Effector memory CD8-positive, alpha-beta T cell (primary cell): ENCODE measurements around the gene BAZ2A.

Experiments
- ATAC-seq: fragments of 150-1000 bp; cut with Tn5 transposase; replicated peaks from 2 replicates; pipeline ENCODE4 v1.10.0; 2021; ENCODE audit warnings: mild to moderate bottlenecking, moderate library complexity
- DNase-seq, 3 experiments: peaks; one replicate each; pipeline ENCODE4 v3.0.0; 2021
- H3K27ac Mint-ChIP-seq, 2 donors: one replicate each; pipeline ENCODE4 v1.8.0; 2022; ENCODE audit warnings: mild to moderate bottlenecking in 2 of 2, mixed read lengths in 2 of 2, moderate library complexity in 2 of 2
- H3K27me3 Mint-ChIP-seq, 2 donors: one replicate each; pipeline ENCODE4 v1.8.0; 2022; ENCODE audit warnings: mixed read lengths in 2 of 2
- H3K36me3 Mint-ChIP-seq: one replicate; pipeline ENCODE4 v1.8.0; 2022; ENCODE audit warnings: mild to moderate bottlenecking, moderate library complexity, mixed read lengths; ENCODE audit not compliant: insufficient read depth
- H3K4me1 Mint-ChIP-seq, 2 donors: one replicate each; pipeline ENCODE4 v1.8.0; 2022; ENCODE audit warnings: low read depth in 2 of 2, mixed read lengths in 2 of 2
- H3K4me3 Mint-ChIP-seq, 2 donors: one replicate each; pipeline ENCODE4 v1.8.0; 2022; ENCODE audit warnings: mild to moderate bottlenecking in 2 of 2, mixed read lengths in 2 of 2, moderate library complexity in 2 of 2
- H3K9me3 Mint-ChIP-seq, 2 donors: one replicate each; pipeline ENCODE4 v1.8.0; 2022; ENCODE audit warnings: mixed read lengths in 2 of 2

Gene BAZ2A

DNA sequence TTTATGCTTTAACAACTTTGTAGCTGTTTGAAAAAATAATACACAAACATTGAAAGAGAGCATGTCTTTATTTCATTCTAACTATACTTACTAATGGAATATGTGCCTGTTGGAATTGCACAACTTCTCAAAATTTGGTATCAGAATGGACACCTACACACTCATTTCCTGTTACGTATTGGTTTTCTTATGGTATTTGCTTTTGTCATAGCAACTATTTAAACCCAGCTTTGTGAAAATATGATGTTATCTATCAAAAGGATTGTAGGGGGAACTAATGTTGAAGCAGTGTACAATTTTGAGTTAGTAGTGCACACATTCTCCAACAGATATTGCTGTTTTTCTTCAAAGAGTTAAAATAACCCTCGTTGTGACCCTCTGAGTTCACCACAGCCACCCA lies 55.9 kb downstream of the BAZ2A start:
- no peaks in the 10 kb centered on the region for H3K9me3 Mint-ChIP-seq

DNA sequence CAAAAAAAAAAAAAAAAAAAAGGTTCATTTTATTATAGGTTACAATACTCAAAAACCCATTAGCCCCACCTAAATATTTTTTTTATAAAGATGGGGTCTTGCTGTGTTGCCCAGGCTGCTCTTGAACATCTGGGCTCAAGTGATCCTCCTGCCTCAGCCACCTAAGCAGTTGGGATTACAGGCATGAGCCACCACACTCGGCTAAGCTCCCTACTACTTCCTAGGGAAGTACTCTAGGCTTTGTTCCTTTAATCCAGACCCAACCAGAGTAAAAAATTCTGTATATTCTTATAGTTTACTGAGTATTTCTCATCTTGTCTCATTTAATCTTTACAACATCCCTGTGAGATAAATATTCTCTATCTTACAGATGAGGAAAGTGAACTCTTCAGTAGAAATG lies 57.8 kb downstream of the BAZ2A start:
- peaks cover 0 to 2% of the 10 kb centered on the region in 2 donors for H3K4me1 Mint-ChIP-seq
- no peak for ATAC-seq
- no peak overlapping the region for H3K4me3 Mint-ChIP-seq
- H3K9me3 Mint-ChIP-seq: no peaks in the 10 kb centered on the region
- no peak for DNase-seq
- H3K36me3 Mint-ChIP-seq: peaks cover 3% of the 10 kb centered on the region
- H3K27ac Mint-ChIP-seq: no peak overlapping the region
- H3K27me3 Mint-ChIP-seq: no peaks in the 10 kb centered on the region

More for the DNA sequence above, 55.9 kb downstream of the BAZ2A start:
- DNase-seq: no peak
- Mint-ChIP-seq H3K4me1 (peaks cover 0 to 2% of the 10 kb centered on the region in 2 donors), H3K36me3 (peaks cover 3% of the 10 kb centered on the region), H3K27me3 (no peaks in the 10 kb centered on the region), H3K27ac (no peak overlapping the region), H3K4me3 (no peak overlapping the region)
- ATAC-seq: no peak

DNA sequence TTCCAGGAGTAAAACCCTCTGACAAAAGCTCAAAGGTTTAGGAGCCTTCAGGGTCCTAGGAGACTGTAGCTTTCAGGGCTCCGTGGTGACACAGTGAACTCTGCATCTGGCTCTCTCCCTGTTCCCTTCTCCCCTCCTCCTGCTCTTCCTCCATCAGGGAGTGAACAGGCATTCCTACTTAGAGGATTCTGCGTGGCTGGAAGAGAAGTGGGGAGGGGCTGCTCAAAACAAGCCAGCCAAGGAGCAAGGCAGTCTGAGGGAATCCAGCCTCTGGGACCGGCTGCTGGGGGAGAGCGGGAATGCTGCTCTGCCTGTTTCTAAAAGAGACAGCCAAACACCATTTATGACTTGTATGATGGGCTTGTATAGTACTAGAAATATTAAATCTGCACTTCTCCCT lies 59.0 kb downstream of the BAZ2A start:
- no peak overlapping the region for H3K27ac Mint-ChIP-seq
- DNase-seq (no peak), ATAC-seq (no peak)
- no peaks in the 10 kb centered on the region for H3K27me3 Mint-ChIP-seq
- no peaks in the 10 kb centered on the region for H3K9me3 Mint-ChIP-seq
- no peak overlapping the region for H3K4me3 Mint-ChIP-seq
- H3K36me3 Mint-ChIP-seq: peaks cover 3% of the 10 kb centered on the region
- H3K4me1 Mint-ChIP-seq: peaks cover 0 to 2% of the 10 kb centered on the region in 2 donors

DNA sequence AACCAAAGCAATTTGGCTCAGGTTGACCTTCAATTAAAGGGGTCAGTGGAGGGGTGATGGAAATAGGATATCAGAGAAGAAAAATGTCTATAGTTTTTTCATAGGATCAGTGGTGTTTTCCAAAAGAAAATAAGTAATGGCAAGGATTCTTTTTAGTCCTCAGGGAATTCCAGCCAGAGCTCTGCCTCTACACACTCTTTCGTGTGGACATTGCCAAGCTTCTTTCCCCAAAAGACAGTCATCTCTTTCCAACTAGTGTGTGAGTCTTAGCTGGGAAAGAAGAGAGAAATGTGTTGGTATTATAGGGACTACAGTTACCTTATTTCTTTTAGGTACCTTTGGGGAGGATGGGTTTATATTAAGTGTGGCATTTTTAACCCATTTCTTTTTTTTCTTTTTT lies 62.0 kb downstream of the BAZ2A start:
- Mint-ChIP-seq H3K27me3 (no peaks in the 10 kb centered on the region), H3K36me3 (peaks cover 3% of the 10 kb centered on the region), H3K4me1 (peaks cover 5 to 6% of the 10 kb centered on the region in 2 donors), H3K4me3 (no peak overlapping the region), H3K9me3 (no peaks in the 10 kb centered on the region), H3K27ac (no peak overlapping the region)
- ATAC-seq (no peak), DNase-seq (no peak)

DNA sequence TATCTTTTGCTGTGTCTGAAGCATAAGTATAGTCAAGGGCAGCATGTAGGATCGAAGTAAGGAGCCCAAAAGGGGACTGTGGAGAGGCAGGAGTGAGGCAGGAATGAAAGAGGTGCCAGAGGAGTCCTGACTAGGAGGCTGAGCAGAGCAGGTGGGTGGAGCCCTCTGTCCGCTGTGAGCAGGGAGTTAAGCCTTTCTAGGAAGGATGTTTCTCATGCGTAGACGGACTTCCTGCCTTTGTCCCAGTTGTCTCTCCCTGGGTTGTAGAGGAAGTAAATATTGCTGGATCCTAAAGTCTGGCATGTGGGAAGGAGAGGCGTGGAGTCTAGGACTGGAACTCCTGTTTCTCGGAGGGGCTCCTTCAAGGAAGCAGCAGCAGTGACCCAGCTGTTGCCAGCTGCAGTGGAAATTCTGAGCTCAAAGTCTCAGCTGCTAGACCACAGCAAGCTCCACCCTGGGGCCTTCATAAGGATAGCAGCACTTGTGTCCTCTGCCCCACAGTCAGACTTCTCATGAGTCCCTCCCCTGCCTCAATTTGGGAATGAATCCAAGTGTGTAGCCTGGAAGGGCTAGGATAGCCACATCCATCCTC lies 64.5 kb downstream of the BAZ2A start:
- Mint-ChIP-seq H3K27me3 (no peaks in the 10 kb centered on the region), H3K27ac (peak overlapping the region; percentile 44 to 87), H3K4me3 (peak overlapping the region; percentile 24 to 47), H3K4me1 (peaks cover 5 to 6% of the 10 kb centered on the region in 2 donors), H3K36me3 (no peaks in the 10 kb centered on the region), H3K9me3 (no peaks in the 10 kb centered on the region)
- DNase-seq (no peak), ATAC-seq (peak; percentile 54)

DNA sequence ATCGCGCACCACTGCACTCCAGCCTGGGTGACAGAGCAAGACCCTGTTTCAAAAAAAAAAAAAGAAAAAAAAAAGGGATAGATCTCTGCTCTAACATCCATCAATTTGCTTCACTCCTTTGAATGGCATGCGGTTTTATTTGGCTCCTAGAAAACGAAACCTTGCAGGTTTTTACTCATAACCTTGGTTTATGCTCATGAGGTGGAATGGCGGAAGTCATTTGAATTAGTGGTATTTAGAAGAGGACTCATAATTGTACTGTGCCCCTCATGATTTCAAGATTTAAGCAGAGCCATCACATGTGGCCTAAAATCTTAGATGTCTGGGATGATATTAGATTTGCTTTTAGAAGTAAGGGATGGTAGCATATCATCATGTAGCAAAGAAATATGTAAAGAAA lies 79.1 kb downstream of the BAZ2A start:
- no peak overlapping the region for H3K27ac Mint-ChIP-seq
- ATAC-seq: no peak

DNA sequence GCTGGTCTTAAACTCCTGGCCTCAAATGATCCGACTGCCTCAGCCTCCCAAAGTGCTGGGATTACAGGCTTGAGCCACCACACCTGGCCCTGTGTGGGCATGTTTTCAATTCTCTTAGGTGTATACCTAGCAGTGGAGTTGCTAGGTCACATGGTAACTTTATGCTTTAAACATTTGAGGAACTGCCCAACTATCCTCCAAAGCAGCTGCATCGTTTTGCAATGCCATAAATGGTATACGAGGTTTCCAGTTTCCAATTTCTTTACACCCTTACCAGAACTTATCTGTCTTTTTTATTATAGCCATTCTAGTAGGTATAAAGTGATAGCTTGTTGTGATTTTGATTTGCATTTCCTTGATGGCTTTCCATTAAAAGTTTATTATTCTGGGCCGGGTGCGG lies 83.4 kb downstream of the BAZ2A start:
- H3K4me1 Mint-ChIP-seq: no peaks in the 10 kb centered on the region
- ATAC-seq: no peak

More for the DNA sequence above, 79.1 kb downstream of the BAZ2A start:
- Mint-ChIP-seq H3K4me3 (no peak overlapping the region), H3K4me1 (no peaks in the 10 kb centered on the region), H3K36me3 (no peaks in the 10 kb centered on the region), H3K9me3 (no peaks in the 10 kb centered on the region), H3K27me3 (no peaks in the 10 kb centered on the region)
- DNase-seq: no peak

More for the DNA sequence above, 83.4 kb downstream of the BAZ2A start:
- H3K27ac Mint-ChIP-seq: no peak overlapping the region
- no peak overlapping the region for H3K4me3 Mint-ChIP-seq
- DNase-seq: no peak
- no peaks in the 10 kb centered on the region for H3K9me3 Mint-ChIP-seq
- H3K36me3 Mint-ChIP-seq: no peaks in the 10 kb centered on the region
- no peaks in the 10 kb centered on the region for H3K27me3 Mint-ChIP-seq
